CD14-positive monocyte (primary cell): ENCODE results near the gene TMEM225B. TPM values are rescaled to one million over a fixed set of nuclear protein-coding genes. Genes with fewer than 3 reads are reported as not detected.
A peak's percentile ranks its signal among the peaks of the same experiment; 100 is the strongest.
"Not testable (repeated sequence)": the region's sequence is repeated elsewhere in the genome, so short reads cannot be mapped to it uniquely, and the experiment has no call there.

Experiments used
- DNase-seq, 3 donors: peaks; one replicate each; pipeline ENCODE4 v3.0.0-alpha.2; 2011 to 2022
- H2AFZ ChIP-seq: 2 replicates; pipeline ENCODE4 v1.6.0; 2012; ENCODE audit warnings: mild to moderate bottlenecking, low read depth, low read length, inconsistent platforms; ENCODE audit not compliant: insufficient read depth, poor library complexity, severe bottlenecking
- H3K27ac ChIP-seq, 2 donors: 1 replicate in 1 of 2; 2 replicates in 1 of 2; pipeline ENCODE4 v1.5.1; 2012 to 2013; ENCODE audit warnings: low read length in 2 of 2, control low read depth in 1 of 2, inconsistent platforms in 1 of 2, low read depth in 1 of 2, mild to moderate bottlenecking in 1 of 2
- H3K27me3 ChIP-seq, 2 donors: one replicate each; pipeline versions ENCODE4 v1.6.0 to v1.6.1; 2011 to 2013; ENCODE audit warnings: low read length in 2 of 2; ENCODE audit not compliant: control insufficient read depth in 2 of 2, insufficient read depth in 2 of 2
- H3K36me3 ChIP-seq, 2 donors: replicated peaks in 1 of 2; 1 replicate in 1 of 2; 2 replicates in 1 of 2; pipeline versions ENCODE4 v1.5.1 to v1.6.1; 2012 to 2013; ENCODE audit warnings: low read length in 2 of 2, control low read depth in 1 of 2, inconsistent platforms in 1 of 2, mild to moderate bottlenecking in 1 of 2; ENCODE audit not compliant: insufficient read depth in 2 of 2, control insufficient read depth in 1 of 2
- H3K4me1 ChIP-seq, 2 donors: 1 replicate in 1 of 2; 2 replicates in 1 of 2; pipeline versions ENCODE4 v1.5.1 to v1.6.1; 2012 to 2013; ENCODE audit warnings: low read length in 2 of 2, control low read depth in 1 of 2, inconsistent platforms in 1 of 2, mild to moderate bottlenecking in 1 of 2, moderate library complexity in 1 of 2; ENCODE audit not compliant: insufficient read depth in 2 of 2, control insufficient read depth in 1 of 2
- H3K4me2 ChIP-seq: replicated peaks from 2 replicates; pipeline ENCODE3; 2012; ENCODE audit warnings: low read length, moderate library complexity, mild to moderate bottlenecking; ENCODE audit not compliant: poor library complexity, severe bottlenecking; ENCODE audit errors: extremely low read depth
- H3K4me3 ChIP-seq, 3 experiments: fragments of 200-600 bp in 1 of 3; sonication (generic) in 1 of 3; replicated peaks in 1 of 3; 1 replicate in 2 of 3; 2 replicates in 1 of 3; pipeline ENCODE4 v1.5.1; 2011 to 2013; ENCODE audit warnings: low read length in 3 of 3, mild to moderate bottlenecking in 3 of 3, control low read depth in 2 of 3, low read depth in 2 of 3, inconsistent platforms in 1 of 3, moderate library complexity in 1 of 3
- H3K79me2 ChIP-seq: 2 replicates; pipeline ENCODE4 v1.6.0; 2012; ENCODE audit warnings: mild to moderate bottlenecking, control low read depth, inconsistent platforms, low read length, moderate library complexity; ENCODE audit not compliant: insufficient read depth
- H3K9ac ChIP-seq: 2 replicates; pipeline ENCODE4 v1.6.0; 2017; ENCODE audit warnings: low read length, mild to moderate bottlenecking; ENCODE audit not compliant: insufficient read depth, poor library complexity, severe bottlenecking
- H3K9me3 ChIP-seq, 2 donors: replicated peaks in 1 of 2; 1 replicate in 1 of 2; 2 replicates in 1 of 2; pipeline versions ENCODE4 v1.5.1 to v1.6.1; 2012 to 2013; ENCODE audit warnings: low read length in 2 of 2, control low read depth in 1 of 2; ENCODE audit not compliant: control insufficient read depth in 1 of 2, insufficient read depth in 1 of 2
- H4K20me1 ChIP-seq: 2 replicates; pipeline ENCODE4 v1.6.0; 2012; ENCODE audit warnings: mild to moderate bottlenecking, low read length, control low read depth, moderate library complexity; ENCODE audit not compliant: insufficient read depth
- H3K27ac Mint-ChIP-seq, 7 donors: one replicate each; pipeline ENCODE4 v1.8.0; 2020; ENCODE audit warnings: mild to moderate bottlenecking in 7 of 7, mixed read lengths in 7 of 7, moderate library complexity in 6 of 7, inconsistent platforms in 2 of 7
- H3K27me3 Mint-ChIP-seq, 3 donors: one replicate each; pipeline ENCODE4 v1.8.0; 2021 to 2022; ENCODE audit warnings: low read depth in 3 of 3, mild to moderate bottlenecking in 3 of 3, mixed read lengths in 3 of 3, moderate library complexity in 3 of 3, inconsistent platforms in 1 of 3
- H3K36me3 Mint-ChIP-seq, 2 donors: one replicate each; pipeline ENCODE4 v1.8.0; 2020; ENCODE audit warnings: mixed read lengths in 2 of 2, inconsistent platforms in 1 of 2, mild to moderate bottlenecking in 1 of 2
- H3K4me1 Mint-ChIP-seq: one replicate; pipeline ENCODE4 v1.8.0; 2020; ENCODE audit warnings: mild to moderate bottlenecking, mixed read lengths
- H3K4me3 Mint-ChIP-seq, 2 donors: one replicate each; pipeline ENCODE4 v1.8.0; 2020; ENCODE audit warnings: mild to moderate bottlenecking in 2 of 2, mixed read lengths in 2 of 2, moderate library complexity in 1 of 2
- H3K9me3 Mint-ChIP-seq, 7 donors: one replicate each; pipeline ENCODE4 v1.8.0; 2020 to 2022; ENCODE audit warnings: mixed read lengths in 7 of 7, mild to moderate bottlenecking in 6 of 7, moderate library complexity in 6 of 7, inconsistent platforms in 2 of 7
- CTCF ChIP-seq: fragments of 200-600 bp; IDR thresholded peaks from one replicate; pipeline ENCODE4 v1.8.0; 2022; ENCODE audit warnings: antibody characterized with exemption, mild to moderate bottlenecking
- WGBS: methylation state at CpG from one replicate; pipeline ENCODE4 v1.1.5; 2013; ENCODE audit warnings: missing lambda C conversion rate; ENCODE audit not compliant: insufficient coverage; 5-methylcytosine and 5-hydroxymethylcytosine counted together
- intact Hi-C, 2 donors: fragments of 100-400 bp; cut with micrococcal nuclease; formaldehyde crosslinking; loops; one replicate each; pipeline versions ENCODE4 v1.15.0 to v1.15.1; 2023
- polyA plus RNA-seq, 3 donors: library from polyadenylated mRNA; depleted of rRNA in 1 of 3; unstranded in 2 of 3; stranded (reverse) in 1 of 3; fragments of 300-500 nt in 2 of 3; fragments of >200 nt in 1 of 3; fragmentation: Illumina TruSeq in 2 of 3; gene quantifications; 1 replicate in 2 of 3; 2 replicates in 1 of 3; pipeline ENCODE4 v1.2.3, GENCODE V29; 2012 to 2021

TMEM225B gene
- polyA plus RNA-seq, 3 donors, result 0.20 to 0.23 TPM; not detected in 1

DNA sequence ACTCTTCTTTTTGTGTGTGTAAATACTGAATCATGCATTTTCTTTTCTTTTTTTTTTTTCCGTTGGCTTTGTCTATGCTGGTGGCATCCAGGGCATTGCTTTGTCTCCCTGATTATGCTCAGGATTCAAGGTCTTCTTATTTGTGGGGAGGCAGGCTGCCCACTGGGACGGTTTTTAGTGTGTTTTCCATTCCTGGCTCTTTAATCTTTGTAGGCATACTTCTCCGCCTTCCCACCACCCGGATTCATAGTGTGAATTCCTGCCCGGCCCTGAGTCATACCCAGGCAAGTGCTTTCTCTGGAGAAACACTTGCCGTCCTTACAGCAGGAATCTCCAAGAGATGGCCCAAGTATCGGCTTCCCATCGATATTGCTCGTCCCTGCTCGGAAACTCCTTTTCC is 34.4 kb upstream of the TMEM225B start:
- Mint-ChIP-seq H3K4me1 (peaks cover 26% of the 10 kb centered on the region), H3K4me3 (no peak overlapping the region), H3K36me3 (peaks cover 55 to 79% of the 10 kb centered on the region in 2 donors), H3K27ac (peak overlapping the region in 6 of 7 donors; percentile 18 to 81 (median 48)), H3K9me3 (no peaks in the 10 kb centered on the region), H3K27me3 (peaks cover 0 to 2% (median 0%) of the 10 kb centered on the region in 3 donors)
- no peaks in the 10 kb centered on the region for H3K27me3 ChIP-seq
- H3K27ac ChIP-seq, result no peak overlapping the region
- peaks cover 61 to 82% of the 10 kb centered on the region in 2 donors for H3K36me3 ChIP-seq
- H3K9ac ChIP-seq, result no peak overlapping the region
- no peak overlapping the region for H3K4me2 ChIP-seq
- H4K20me1 ChIP-seq, result peaks cover 44% of the 10 kb centered on the region
- H3K4me3 ChIP-seq, result no peak overlapping the region
- no peak for TF ChIP-seq CTCF
- peaks cover 54% of the 10 kb centered on the region for H3K79me2 ChIP-seq
- WGBS, result 99% methylated on average over 8 of the region's 10 CpGs
- H2AFZ ChIP-seq, result no peak overlapping the region
- no peaks in the 10 kb centered on the region for H3K9me3 ChIP-seq
- DNase-seq, result no peak
- peaks cover 11 to 29% of the 10 kb centered on the region in 2 donors for H3K4me1 ChIP-seq
- intact Hi-C loops, result no loop called here

- H3K9me3 Mint-ChIP-seq, H3K27me3 ChIP-seq, H3K9me3 ChIP-seq, H3K4me3 Mint-ChIP-seq, H3K4me3 ChIP-seq, H3K4me1 ChIP-seq, H2AFZ ChIP-seq, H3K27ac ChIP-seq, DNase-seq, H3K9ac ChIP-seq, intact Hi-C loops, H3K27me3 Mint-ChIP-seq, H3K4me1 Mint-ChIP-seq, H3K4me2 ChIP-seq: not testable (repeated sequence)
- H4K20me1 ChIP-seq, result peaks cover 29% of the 10 kb centered on the region
- Mint-ChIP-seq H3K36me3 (peaks cover 67 to 94% of the 10 kb centered on the region in 2 donors), H3K27ac (peak overlapping the region in 2 of 7 donors; percentile 43 to 62)
- peaks cover 72 to 97% of the 10 kb centered on the region in 2 donors for H3K36me3 ChIP-seq
- WGBS, result 98% methylated on average over 4 of the region's 7 CpGs
- H3K79me2 ChIP-seq, result peaks cover 11% of the 10 kb centered on the region
These were observed 29.3 kb upstream of the TMEM225B start for GRCh38 chr7:99568770-99569169.
